Measurements from ENCODE around the gene NANOS1.

NANOS1 gene

GRCh38 chr10:119051775-119052174 is 22.3 kb downstream of the NANOS1 start:
- no peaks in the 10 kb centered on the region for H3K36me3 ChIP-seq (ENCODE audit: control insufficient read depth, insufficient read depth, low read length)
- no peak overlapping the region for H2AFZ ChIP-seq
- peaks cover 33% of the 10 kb centered on the region for H3K79me2 ChIP-seq
- no peak overlapping the region for H3K4me3 ChIP-seq (ENCODE audit: low read depth, low read length)
- no peaks in the 10 kb centered on the region for H3K27me3 ChIP-seq (ENCODE audit: control insufficient read depth, insufficient read depth, low read length)
- no peaks in the 10 kb centered on the region for H3K9me3 ChIP-seq (ENCODE audit: control insufficient read depth, low read length)
- H3K9ac ChIP-seq = no peak overlapping the region
- no peak overlapping the region for H3K4me2 ChIP-seq (ENCODE audit: low read length)
- no peak overlapping the region for H3K27ac ChIP-seq
- no peaks in the 10 kb centered on the region for H3K4me1 ChIP-seq
- no peak for TF ChIP-seq CTCF (IDR thresholded peaks at IDR 0.05)

GRCh38 chr10:119055472-119055871 is 26.0 kb downstream of the NANOS1 start:
- Histone ChIP-seq H2AFZ (no peak overlapping the region), H3K79me2 (peaks cover 25% of the 10 kb centered on the region), H3K4me2 (ENCODE audit: low read length) (no peak overlapping the region), H3K27ac (no peak overlapping the region), H3K4me3 (ENCODE audit: low read depth, low read length) (no peak overlapping the region), H3K9ac (no peak overlapping the region), H3K27me3 (ENCODE audit: control insufficient read depth, insufficient read depth, low read length) (no peaks in the 10 kb centered on the region), H3K9me3 (ENCODE audit: control insufficient read depth, low read length) (no peaks in the 10 kb centered on the region), H3K4me1 (no peaks in the 10 kb centered on the region), H3K36me3 (ENCODE audit: control insufficient read depth, insufficient read depth, low read length) (no peaks in the 10 kb centered on the region)
- TF ChIP-seq CTCF (IDR thresholded peaks at IDR 0.05) = no peak

- Histone ChIP-seq H3K9me3 (ENCODE audit: control insufficient read depth, low read length) (no peaks in the 10 kb centered on the region), H3K79me2 (peaks cover 21% of the 10 kb centered on the region), H3K4me3 (ENCODE audit: low read depth, low read length) (no peak overlapping the region), H3K36me3 (ENCODE audit: control insufficient read depth, insufficient read depth, low read length) (no peaks in the 10 kb centered on the region), H3K27ac (no peak overlapping the region), H3K4me2 (ENCODE audit: low read length) (no peak overlapping the region), H3K27me3 (ENCODE audit: control insufficient read depth, insufficient read depth, low read length) (no peaks in the 10 kb centered on the region), H3K9ac (no peak overlapping the region), H3K4me1 (no peaks in the 10 kb centered on the region), H2AFZ (no peak overlapping the region)
- TF ChIP-seq CTCF (IDR thresholded peaks at IDR 0.05) = no peak
These were observed 28.5 kb downstream of the NANOS1 start for GRCh38 chr10:119058010-119058409.

- no peak for TF ChIP-seq CTCF (IDR thresholded peaks at IDR 0.05)
- Histone ChIP-seq H3K27me3 (ENCODE audit: control insufficient read depth, insufficient read depth, low read length) (no peaks in the 10 kb centered on the region), H2AFZ (no peak overlapping the region), H3K27ac (no peak overlapping the region), H3K9ac (no peak overlapping the region), H3K9me3 (ENCODE audit: control insufficient read depth, low read length) (no peaks in the 10 kb centered on the region), H3K36me3 (ENCODE audit: control insufficient read depth, insufficient read depth, low read length) (no peaks in the 10 kb centered on the region), H3K4me2 (ENCODE audit: low read length) (no peak overlapping the region), H3K79me2 (peaks cover 24% of the 10 kb centered on the region), H3K4me3 (ENCODE audit: low read depth, low read length) (no peak overlapping the region), H3K4me1 (no peaks in the 10 kb centered on the region)
These were observed 30.0 kb downstream of the NANOS1 start for GRCh38 chr10:119059557-119059956.

GRCh38 chr10:119060107-119060506 is 30.6 kb downstream of the NANOS1 start:
- no peak for TF ChIP-seq CTCF (IDR thresholded peaks at IDR 0.05)
- no peak overlapping the region for H3K4me2 ChIP-seq (ENCODE audit: low read length)
- no peak overlapping the region for H3K4me3 ChIP-seq (ENCODE audit: low read depth, low read length)
- no peaks in the 10 kb centered on the region for H3K27me3 ChIP-seq (ENCODE audit: control insufficient read depth, insufficient read depth, low read length)
- no peaks in the 10 kb centered on the region for H3K9me3 ChIP-seq (ENCODE audit: control insufficient read depth, low read length)
- no peak overlapping the region for H3K27ac ChIP-seq
- H3K36me3 ChIP-seq (ENCODE audit: control insufficient read depth, insufficient read depth, low read length) = no peaks in the 10 kb centered on the region
- H2AFZ ChIP-seq = no peak overlapping the region
- H3K9ac ChIP-seq = no peak overlapping the region
- no peaks in the 10 kb centered on the region for H3K4me1 ChIP-seq
- peaks cover 26% of the 10 kb centered on the region for H3K79me2 ChIP-seq

All from parathyroid adenoma (tissue), 2 donors.